ENCODE data around the gene FEZF1.

The FEZF1 gene

GRCh38 chr7:122273117-122273516, 31.4 kb downstream of the FEZF1 start:
- no peak for TF ChIP-seq CTCF (IDR thresholded peaks at IDR 0.05)

GRCh38 chr7:122269241-122269640, 35.3 kb downstream of the FEZF1 start:
- TF ChIP-seq CTCF (IDR thresholded peaks at IDR 0.05) = no peak

- TF ChIP-seq CTCF (IDR thresholded peaks at IDR 0.05) = no peak
Measured at GRCh38 chr7:122268101-122268500, 36.4 kb downstream of the FEZF1 start.

- TF ChIP-seq CTCF (IDR thresholded peaks at IDR 0.05) = no peak
Measured at GRCh38 chr7:122262246-122262645, 42.3 kb downstream of the FEZF1 start.

GRCh38 chr7:122261442-122261841, 43.1 kb downstream of the FEZF1 start:
- TF ChIP-seq CTCF (IDR thresholded peaks at IDR 0.05) = no peak

- TF ChIP-seq CTCF (IDR thresholded peaks at IDR 0.05) = no peak
Measured at GRCh38 chr7:122261016-122261415, 43.5 kb downstream of the FEZF1 start.

GRCh38 chr7:122260336-122260735, 44.2 kb downstream of the FEZF1 start:
- TF ChIP-seq CTCF (IDR thresholded peaks at IDR 0.05) = no peak

GRCh38 chr7:122258971-122259370, 45.6 kb downstream of the FEZF1 start:
- TF ChIP-seq CTCF (IDR thresholded peaks at IDR 0.05) = no peak

All from LNCAP (cell line).